Esophagus muscularis mucosa (tissue), 4 donors: ENCODE measurements around the gene SPNS3. TPM values are rescaled to one million over a fixed set of nuclear protein-coding genes. Genes with fewer than 3 reads are reported as not detected.

Source experiments
- DNase-seq: peaks from one replicate; pipeline ENCODE4 v3.0.0-alpha.2; 2017; ENCODE audit errors: extremely low spot score
- H3K27ac ChIP-seq, 4 donors: fragments of 200-600 bp; sonication (generic); replicated peaks in 1 of 4; 1 replicate in 3 of 4; 2 replicates in 1 of 4; pipeline ENCODE4 v1.5.1; 2016 to 2019; ENCODE audit warnings: mild to moderate bottlenecking in 1 of 4
- H3K27me3 ChIP-seq, 4 donors: fragments of 200-600 bp; sonication (generic); one replicate each; pipeline versions ENCODE4 v1.5.1 to v1.6.0; 2016 to 2019
- H3K36me3 ChIP-seq, 4 donors: fragments of 200-600 bp; sonication (generic); one replicate each; pipeline ENCODE4 v1.5.1; 2016 to 2019
- H3K4me1 ChIP-seq, 4 donors: fragments of 200-600 bp; sonication (generic); one replicate each; pipeline ENCODE4 v1.5.1; 2016 to 2019
- H3K4me3 ChIP-seq, 4 donors: fragments of 200-600 bp; sonication (generic); 1 replicate in 2 of 4; 2 replicates in 2 of 4; pipeline ENCODE4 v1.5.1; 2016 to 2019; ENCODE audit warnings: mild to moderate bottlenecking in 4 of 4, moderate library complexity in 1 of 4
- H3K9me3 ChIP-seq, 4 donors: fragments of 200-600 bp; sonication (generic); 1 replicate in 3 of 4; 2 replicates in 1 of 4; pipeline ENCODE4 v1.5.1; 2016 to 2019
- EP300 ChIP-seq: sonication (generic); formaldehyde crosslinking; IDR thresholded peaks from one replicate; pipeline ENCODE4 v1.6.1; 2017; ENCODE audit warnings: antibody characterized with exemption
- POLR2A ChIP-seq: fragments of 450-650 bp; IDR thresholded peaks from one replicate; pipeline ENCODE4 v1.6.1; 2017; ENCODE audit warnings: antibody characterized with exemption, moderate library complexity, mild to moderate bottlenecking, low read depth
- POLR2AphosphoS5 ChIP-seq, 2 donors: sonication (generic); formaldehyde crosslinking; IDR thresholded peaks; one replicate each; pipeline ENCODE4 v1.6.1; 2017; ENCODE audit warnings: antibody characterized with exemption in 2 of 2
- WGBS: methylation state at CpG from one replicate; pipeline ENCODE4 v1.1.5; 2018; 5-methylcytosine and 5-hydroxymethylcytosine counted together
- intact Hi-C: fragments of 100-400 bp; cut with DNase I; formaldehyde crosslinking; loops from one replicate; pipeline ENCODE4 v1.15.1; 2023
- total RNA-seq, 4 donors: library from RNA; depleted of rRNA; stranded (reverse); fragments of >200 nt; gene quantifications; one replicate each; pipeline versions ENCODE4 v1.1.0 to v1.2.1, GENCODE V29; 2016
- TF ChIP-seq, protein P1 (sequence below), 3 experiments: fragments of 200-600 bp in 2 of 3; fragments of 450-650 bp in 1 of 3; sonication (generic) in 2 of 3; IDR thresholded peaks; one replicate each; pipeline ENCODE4 v1.5.1; 2017 to 2019; ENCODE audit warnings: antibody characterized with exemption in 3 of 3, mild to moderate bottlenecking in 2 of 3, moderate library complexity in 1 of 3

The SPNS3 gene
- total RNA-seq, 4 donors from 2014 or later = 0.17 TPM; not detected in 3

DNA sequence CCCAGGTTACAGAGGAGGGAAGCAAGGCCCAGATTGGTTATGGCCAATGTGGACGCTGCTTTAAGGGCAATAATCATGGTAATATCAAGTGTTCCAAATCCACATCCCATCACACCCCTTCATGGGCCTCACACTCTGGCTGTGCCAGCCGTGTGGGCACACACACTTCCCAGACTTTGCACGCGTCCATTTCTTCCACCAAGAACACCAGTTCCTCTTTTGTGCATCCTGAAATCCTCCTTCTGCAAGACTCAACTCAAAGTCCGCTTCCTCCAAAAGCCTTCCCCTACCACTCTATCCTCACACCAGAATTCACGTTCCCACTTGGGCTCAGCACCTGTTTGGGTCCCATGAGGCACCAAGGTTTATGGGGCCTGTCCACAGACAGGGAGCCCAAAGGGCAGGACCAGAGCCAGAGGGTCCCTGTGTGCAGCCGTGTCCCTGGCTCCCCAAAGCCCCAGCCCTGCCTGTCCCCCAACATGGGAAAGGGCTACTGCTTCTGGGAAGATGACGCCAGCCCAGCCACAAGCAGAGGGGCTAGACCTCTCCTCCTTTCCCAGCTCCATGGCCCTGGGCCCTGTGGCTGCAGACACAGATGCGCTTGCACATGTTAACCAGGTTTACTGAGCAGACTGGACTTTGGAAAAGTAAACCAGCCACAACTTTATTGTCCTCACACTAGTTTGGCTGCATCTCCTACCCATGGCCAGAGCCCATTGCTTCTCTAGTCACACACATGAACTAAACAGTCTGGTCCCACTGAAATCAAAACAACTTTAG lies 20.3 kb downstream of the SPNS3 start:
- no peak overlapping the region for H3K4me3 ChIP-seq
- no peaks in the 10 kb centered on the region for H3K36me3 ChIP-seq
- DNase-seq = no peak
- TF ChIP-seq POLR2A = no peak
- TF ChIP-seq, protein P1, sequence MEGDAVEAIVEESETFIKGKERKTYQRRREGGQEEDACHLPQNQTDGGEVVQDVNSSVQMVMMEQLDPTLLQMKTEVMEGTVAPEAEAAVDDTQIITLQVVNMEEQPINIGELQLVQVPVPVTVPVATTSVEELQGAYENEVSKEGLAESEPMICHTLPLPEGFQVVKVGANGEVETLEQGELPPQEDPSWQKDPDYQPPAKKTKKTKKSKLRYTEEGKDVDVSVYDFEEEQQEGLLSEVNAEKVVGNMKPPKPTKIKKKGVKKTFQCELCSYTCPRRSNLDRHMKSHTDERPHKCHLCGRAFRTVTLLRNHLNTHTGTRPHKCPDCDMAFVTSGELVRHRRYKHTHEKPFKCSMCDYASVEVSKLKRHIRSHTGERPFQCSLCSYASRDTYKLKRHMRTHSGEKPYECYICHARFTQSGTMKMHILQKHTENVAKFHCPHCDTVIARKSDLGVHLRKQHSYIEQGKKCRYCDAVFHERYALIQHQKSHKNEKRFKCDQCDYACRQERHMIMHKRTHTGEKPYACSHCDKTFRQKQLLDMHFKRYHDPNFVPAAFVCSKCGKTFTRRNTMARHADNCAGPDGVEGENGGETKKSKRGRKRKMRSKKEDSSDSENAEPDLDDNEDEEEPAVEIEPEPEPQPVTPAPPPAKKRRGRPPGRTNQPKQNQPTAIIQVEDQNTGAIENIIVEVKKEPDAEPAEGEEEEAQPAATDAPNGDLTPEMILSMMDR (IDR thresholded peaks at IDR 0.05) = no peak
- TF ChIP-seq POLR2AphosphoS5 (IDR thresholded peaks at IDR 0.05) = no peak
- no peak for TF ChIP-seq EP300
- H3K27ac ChIP-seq = no peak overlapping the region
- H3K9me3 ChIP-seq = no peaks in the 10 kb centered on the region
- H3K27me3 ChIP-seq = no peaks in the 10 kb centered on the region
- intact Hi-C loops = no loop called here
- H3K4me1 ChIP-seq = peaks cover 0 to 6% (median 3%) of the 10 kb centered on the region in 4 donors
- 86% methylated on average over 9 of the region's 9 CpGs for WGBS

DNA sequence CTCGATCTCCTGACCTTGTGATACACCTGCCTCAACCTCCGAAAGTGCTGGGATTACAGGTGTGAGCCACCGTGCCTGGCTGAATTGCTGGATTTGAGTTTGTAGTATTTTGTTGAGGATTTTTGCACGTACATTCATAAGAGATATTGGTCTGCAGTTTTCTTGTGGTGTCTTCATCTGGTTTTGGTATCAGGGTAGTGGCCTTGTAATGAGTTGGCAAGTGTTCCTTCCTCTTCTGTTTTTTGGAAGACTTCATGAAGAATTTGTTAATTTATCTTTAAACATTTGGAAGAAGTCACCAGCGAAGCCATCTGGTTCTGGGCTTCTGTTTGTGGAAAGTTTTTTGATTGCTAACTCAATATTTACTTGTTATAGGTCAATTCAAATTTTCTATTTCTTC lies 26.9 kb downstream of the SPNS3 start:
- no peak for DNase-seq
- no peak overlapping the region for H3K27ac ChIP-seq
- H3K27me3 ChIP-seq = no peaks in the 10 kb centered on the region
- intact Hi-C loops = no loop called here
- H3K9me3 ChIP-seq = peaks cover 0 to 14% (median 7%) of the 10 kb centered on the region in 4 donors
- peaks cover 0 to 4% (median 0%) of the 10 kb centered on the region in 4 donors for H3K4me1 ChIP-seq
- H3K4me3 ChIP-seq = no peak overlapping the region
- no peaks in the 10 kb centered on the region for H3K36me3 ChIP-seq
- WGBS = 87% methylated on average over 5 of the region's 5 CpGs
- TF ChIP-seq, protein P1 (IDR thresholded peaks at IDR 0.05) = no peak
- no peak for TF ChIP-seq EP300
- no peak for TF ChIP-seq POLR2AphosphoS5 (IDR thresholded peaks at IDR 0.05)
- no peak for TF ChIP-seq POLR2A

DNA sequence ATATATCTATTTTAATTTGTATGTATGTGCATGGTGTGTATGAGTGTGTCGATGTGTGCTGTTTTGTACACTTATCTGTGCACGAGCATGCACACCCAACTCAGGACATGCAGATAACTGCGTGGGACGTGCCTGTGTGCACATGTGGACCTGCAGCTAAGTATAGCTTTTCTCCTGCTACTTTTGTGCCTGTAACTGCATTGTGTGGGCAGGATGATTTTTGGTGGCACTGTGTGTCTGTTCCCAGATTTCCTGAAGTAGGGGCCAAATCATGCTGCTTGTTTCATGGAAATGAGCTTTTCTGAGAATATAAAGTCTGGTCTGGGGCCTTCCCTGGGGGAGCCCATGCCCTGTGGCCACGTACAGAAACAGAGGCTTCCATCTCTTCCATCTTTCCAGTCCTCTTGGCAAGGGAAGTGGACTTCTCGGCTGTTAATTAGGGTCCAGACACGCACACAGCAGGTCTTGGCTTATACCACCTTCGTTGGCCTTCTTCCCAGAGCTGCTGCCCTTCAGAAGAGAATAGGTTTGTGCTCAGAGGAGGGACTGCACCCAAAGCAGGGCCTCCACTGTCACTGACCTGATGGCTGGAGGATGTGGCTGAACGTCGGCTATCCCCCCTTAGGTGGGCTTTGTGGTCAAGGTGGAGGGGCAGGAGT lies 30.2 kb downstream of the SPNS3 start:
- Histone ChIP-seq H3K9me3 (peaks cover 0 to 14% (median 7%) of the 10 kb centered on the region in 4 donors), H3K27ac (no peak overlapping the region), H3K27me3 (no peaks in the 10 kb centered on the region), H3K4me3 (no peak overlapping the region), H3K4me1 (peaks cover 0 to 4% (median 0%) of the 10 kb centered on the region in 4 donors), H3K36me3 (no peaks in the 10 kb centered on the region)
- intact Hi-C loops = no loop called here
- DNase-seq = no peak
- WGBS = 45% methylated on average over 10 of the region's 10 CpGs
- TF ChIP-seq POLR2AphosphoS5 (IDR thresholded peaks at IDR 0.05) (no peak), EP300 (no peak), POLR2A (no peak)
- TF ChIP-seq, protein P1 (IDR thresholded peaks at IDR 0.05) = no peak

DNA sequence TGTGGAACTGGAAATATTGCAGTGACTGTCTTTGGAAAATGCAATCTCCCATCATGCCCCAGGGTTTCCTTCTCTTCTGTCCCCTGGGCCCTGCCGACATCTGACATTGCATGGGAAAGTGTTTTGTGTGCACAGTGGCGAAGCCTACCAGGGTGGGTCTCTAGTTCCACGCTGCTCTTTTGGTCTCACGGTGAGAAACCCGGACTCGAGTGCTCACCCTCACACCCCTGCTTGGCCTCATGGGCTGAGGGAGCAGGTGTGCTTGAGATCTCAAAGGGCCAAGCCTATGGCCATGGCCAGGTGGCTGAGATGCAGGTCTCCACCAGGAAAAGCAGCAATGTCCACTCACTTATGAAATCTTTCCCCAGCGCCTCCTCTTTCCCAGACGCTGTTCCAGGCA lies 32.0 kb downstream of the SPNS3 start:
- TF ChIP-seq POLR2A = no peak
- TF ChIP-seq EP300 = no peak
- TF ChIP-seq, protein P1 (IDR thresholded peaks at IDR 0.05) = no peak
- TF ChIP-seq POLR2AphosphoS5 (IDR thresholded peaks at IDR 0.05) = no peak
- Histone ChIP-seq H3K27me3 (no peaks in the 10 kb centered on the region), H3K36me3 (no peaks in the 10 kb centered on the region), H3K27ac (no peak overlapping the region), H3K4me1 (peaks cover 0 to 4% (median 0%) of the 10 kb centered on the region in 4 donors), H3K9me3 (peaks cover 0 to 1% (median 0%) of the 10 kb centered on the region in 4 donors), H3K4me3 (no peak overlapping the region)
- WGBS = 98% methylated on average over 8 of the region's 8 CpGs
- intact Hi-C loops = no loop called here
- no peak for DNase-seq
